ENCODE data around the gene EPN3. TPM values are rescaled to one million over a fixed set of nuclear protein-coding genes. Genes with fewer than 3 reads are reported as not detected.

EPN3 gene
- total RNA-seq, 2 experiments from 2014 or later: 0.28 TPM; not detected in 1

DNA sequence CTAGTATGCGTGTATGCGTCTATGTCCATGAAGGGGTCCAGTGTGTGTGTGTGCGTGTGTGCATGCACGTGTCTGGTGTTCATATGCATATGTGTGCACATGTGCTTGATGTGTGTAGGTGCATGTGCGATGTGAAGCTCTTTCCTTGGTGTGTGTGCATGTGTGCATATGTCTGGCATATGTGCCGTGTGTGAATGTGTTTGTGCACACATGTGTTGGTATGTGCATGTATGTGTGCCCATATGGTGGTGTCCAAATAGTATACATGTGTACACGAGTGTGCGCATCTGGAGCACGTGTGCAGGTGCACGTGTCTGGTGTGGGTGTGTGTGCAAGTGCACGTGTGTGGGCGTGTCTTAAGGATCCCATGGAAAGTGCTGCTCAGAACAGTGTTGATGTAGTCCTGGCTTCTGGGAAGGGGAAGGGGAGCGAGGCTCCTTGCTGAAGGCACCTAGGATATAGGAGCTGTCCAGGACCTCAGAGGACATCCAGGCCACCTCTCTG, 45.0 kb downstream of the EPN3 start:
- no TSS peak for BruUV-seq (replicated peaks)
- ChIA-PET POLR2A (no interaction called here), CTCF (ENCODE audit: unreplicated experiment) (interaction anchor here (0.5 kb wide), 1 partner anchor 12 kb away, joined by 6 read pairs; no protein-coding TSS in a partner anchor)

DNA sequence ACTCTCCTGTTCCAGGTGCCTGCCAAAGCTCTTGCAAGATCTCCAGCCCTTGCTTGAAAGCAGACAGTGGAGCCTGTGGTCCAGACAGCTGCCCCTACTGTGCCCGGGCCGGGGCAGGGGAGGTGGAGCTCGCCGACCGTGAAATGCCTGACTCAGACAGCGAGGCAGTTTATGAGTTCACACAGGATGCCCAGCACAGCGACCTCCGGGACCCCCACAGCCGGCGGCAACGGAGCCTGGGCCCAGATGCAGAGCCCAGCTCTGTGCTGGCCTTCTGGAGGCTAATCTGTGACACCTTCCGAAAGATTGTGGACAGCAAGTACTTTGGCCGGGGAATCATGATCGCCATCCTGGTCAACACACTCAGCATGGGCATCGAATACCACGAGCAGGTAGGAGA, 45.6 kb downstream of the EPN3 start:
- POLR2A ChIA-PET: no interaction called here
- no peaks in the 10 kb centered on the region for H3K9me3 ChIP-seq (ENCODE audit: low read length)
- H3K4me3 ChIP-seq (ENCODE audit: low read depth, low read length, poor library complexity, severe bottlenecking): no peak overlapping the region
- no peaks in the 10 kb centered on the region for H4K20me1 ChIP-seq (ENCODE audit: insufficient read depth, low read length)
- CTCF ChIA-PET (ENCODE audit: unreplicated experiment): interaction anchor here (0.5 kb wide), 1 partner anchor 12 kb away, joined by 6 read pairs; no protein-coding TSS in a partner anchor
- no peak for TF ChIP-seq EZH2phosphoT487 (IDR thresholded peaks at IDR 0.05; ENCODE audit: borderline replicate concordance, low read depth, low read length)
- TF ChIP-seq, protein P1, sequence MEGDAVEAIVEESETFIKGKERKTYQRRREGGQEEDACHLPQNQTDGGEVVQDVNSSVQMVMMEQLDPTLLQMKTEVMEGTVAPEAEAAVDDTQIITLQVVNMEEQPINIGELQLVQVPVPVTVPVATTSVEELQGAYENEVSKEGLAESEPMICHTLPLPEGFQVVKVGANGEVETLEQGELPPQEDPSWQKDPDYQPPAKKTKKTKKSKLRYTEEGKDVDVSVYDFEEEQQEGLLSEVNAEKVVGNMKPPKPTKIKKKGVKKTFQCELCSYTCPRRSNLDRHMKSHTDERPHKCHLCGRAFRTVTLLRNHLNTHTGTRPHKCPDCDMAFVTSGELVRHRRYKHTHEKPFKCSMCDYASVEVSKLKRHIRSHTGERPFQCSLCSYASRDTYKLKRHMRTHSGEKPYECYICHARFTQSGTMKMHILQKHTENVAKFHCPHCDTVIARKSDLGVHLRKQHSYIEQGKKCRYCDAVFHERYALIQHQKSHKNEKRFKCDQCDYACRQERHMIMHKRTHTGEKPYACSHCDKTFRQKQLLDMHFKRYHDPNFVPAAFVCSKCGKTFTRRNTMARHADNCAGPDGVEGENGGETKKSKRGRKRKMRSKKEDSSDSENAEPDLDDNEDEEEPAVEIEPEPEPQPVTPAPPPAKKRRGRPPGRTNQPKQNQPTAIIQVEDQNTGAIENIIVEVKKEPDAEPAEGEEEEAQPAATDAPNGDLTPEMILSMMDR (conservative IDR thresholded peaks at IDR 0.05; ENCODE audit: low read length): no peak
- no peaks in the 10 kb centered on the region for H3K9me2 ChIP-seq (ENCODE audit: insufficient read depth, low read length)
- no peaks in the 10 kb centered on the region for H3K36me3 ChIP-seq (ENCODE audit: insufficient read depth, low read length)
- DNase-seq (ENCODE audit: low spot score): no peak
- intact Hi-C loops (cut with micrococcal nuclease; ENCODE audit: unreplicated experiment): no loop called here
- H3K79me2 ChIP-seq (ENCODE audit: insufficient read depth, low read depth, low read length): no peaks in the 10 kb centered on the region
- no peak overlapping the region for H3K27ac ChIP-seq (ENCODE audit: low read depth, low read length, poor library complexity, severe bottlenecking)
- H3K4me1 ChIP-seq (ENCODE audit: insufficient read depth, low read length, poor library complexity, severe bottlenecking): no peaks in the 10 kb centered on the region
- H3K4me2 ChIP-seq (ENCODE audit: low read length): no peak overlapping the region
- no peak overlapping the region for H2AFZ ChIP-seq (ENCODE audit: low read length)
- no TSS peak for BruUV-seq (replicated peaks)

More for the DNA sequence above, 45.0 kb downstream of the EPN3 start:
- Histone ChIP-seq H3K4me3 (ENCODE audit: low read depth, low read length, poor library complexity, severe bottlenecking) (no peak overlapping the region), H4K20me1 (ENCODE audit: insufficient read depth, low read length) (no peaks in the 10 kb centered on the region), H3K9me2 (ENCODE audit: insufficient read depth, low read length) (no peaks in the 10 kb centered on the region), H2AFZ (ENCODE audit: low read length) (no peak overlapping the region), H3K79me2 (ENCODE audit: insufficient read depth, low read depth, low read length) (no peaks in the 10 kb centered on the region), H3K4me2 (ENCODE audit: low read length) (no peak overlapping the region), H3K27ac (ENCODE audit: low read depth, low read length, poor library complexity, severe bottlenecking) (no peak overlapping the region), H3K4me1 (ENCODE audit: insufficient read depth, low read length, poor library complexity, severe bottlenecking) (no peaks in the 10 kb centered on the region), H3K9me3 (ENCODE audit: low read length) (no peaks in the 10 kb centered on the region), H3K36me3 (ENCODE audit: insufficient read depth, low read length) (no peaks in the 10 kb centered on the region)
- TF ChIP-seq, protein P1 (conservative IDR thresholded peaks at IDR 0.05; ENCODE audit: low read length): no peak
- no peak for TF ChIP-seq EZH2phosphoT487 (IDR thresholded peaks at IDR 0.05; ENCODE audit: borderline replicate concordance, low read depth, low read length)
- no peak for DNase-seq (ENCODE audit: low spot score)
- intact Hi-C loops (cut with micrococcal nuclease; ENCODE audit: unreplicated experiment): no loop called here

DNA sequence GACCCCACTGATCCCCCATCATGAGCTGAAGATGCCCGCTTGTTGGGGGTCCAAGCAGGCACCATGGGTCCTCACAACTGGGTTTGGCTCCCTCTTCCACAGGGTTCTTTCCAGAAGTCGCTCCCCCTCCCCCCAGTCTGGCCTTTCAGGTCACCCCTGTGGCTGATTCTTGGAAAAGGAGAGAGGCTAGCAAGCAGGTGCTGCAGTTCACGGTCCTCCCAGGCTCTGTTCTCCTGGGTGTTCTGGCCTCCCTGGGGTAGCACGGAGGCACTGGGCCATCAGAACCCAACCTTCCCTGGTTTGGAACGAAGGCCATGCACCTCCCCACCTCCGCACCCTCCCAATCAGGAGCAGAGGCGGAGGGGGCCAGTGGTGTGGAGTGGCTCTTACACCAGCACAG, 46.9 kb downstream of the EPN3 start:
- Histone ChIP-seq H3K4me1 (ENCODE audit: insufficient read depth, low read length, poor library complexity, severe bottlenecking) (no peaks in the 10 kb centered on the region), H3K9me2 (ENCODE audit: insufficient read depth, low read length) (no peaks in the 10 kb centered on the region), H3K79me2 (ENCODE audit: insufficient read depth, low read depth, low read length) (no peaks in the 10 kb centered on the region), H3K27ac (ENCODE audit: low read depth, low read length, poor library complexity, severe bottlenecking) (no peak overlapping the region), H3K9me3 (ENCODE audit: low read length) (no peaks in the 10 kb centered on the region), H4K20me1 (ENCODE audit: insufficient read depth, low read length) (no peaks in the 10 kb centered on the region), H2AFZ (ENCODE audit: low read length) (no peak overlapping the region), H3K36me3 (ENCODE audit: insufficient read depth, low read length) (no peaks in the 10 kb centered on the region), H3K4me2 (ENCODE audit: low read length) (no peak overlapping the region), H3K4me3 (ENCODE audit: low read depth, low read length, poor library complexity, severe bottlenecking) (no peak overlapping the region)
- BruUV-seq (replicated peaks): no TSS peak
- DNase-seq (ENCODE audit: low spot score): no peak
- intact Hi-C loops (cut with micrococcal nuclease; ENCODE audit: unreplicated experiment): no loop called here
- no peak for TF ChIP-seq EZH2phosphoT487 (IDR thresholded peaks at IDR 0.05; ENCODE audit: borderline replicate concordance, low read depth, low read length)
- TF ChIP-seq, protein P1 (conservative IDR thresholded peaks at IDR 0.05; ENCODE audit: low read length): no peak
- POLR2A ChIA-PET: no interaction called here
- CTCF ChIA-PET (ENCODE audit: unreplicated experiment): no interaction called here

Data from OCI-LY7 (cell line).